Peyer's patch (tissue), 4 donors: ENCODE measurements around the gene MYL6B. TPM values are rescaled to one million over a fixed set of nuclear protein-coding genes. Genes with fewer than 3 reads are reported as not detected.
A peak's percentile ranks its signal among the peaks of the same experiment; 100 is the strongest.

Experiments
- DNase-seq, 3 donors: peaks; one replicate each; pipeline ENCODE4 v3.0.0-alpha.2; 2017 to 2019
- H3K27ac ChIP-seq, 4 donors: fragments of 200-600 bp; sonication (generic); one replicate each; pipeline ENCODE4 v1.5.1; 2016 to 2019
- H3K27me3 ChIP-seq, 2 donors: fragments of 200-600 bp; sonication (generic); one replicate each; pipeline ENCODE4 v1.5.1; 2019
- H3K36me3 ChIP-seq, 3 donors: fragments of 200-600 bp; sonication (generic); one replicate each; pipeline ENCODE4 v1.5.1; 2016 to 2019
- H3K4me1 ChIP-seq, 4 donors: fragments of 200-600 bp; sonication (generic); one replicate each; pipeline ENCODE4 v1.5.1; 2016 to 2019
- H3K4me3 ChIP-seq, 4 donors: fragments of 200-600 bp; sonication (generic); 1 replicate in 3 of 4; 2 replicates in 1 of 4; pipeline ENCODE4 v1.5.1; 2016 to 2019; ENCODE audit warnings: mild to moderate bottlenecking in 1 of 4
- H3K9me3 ChIP-seq, 4 donors: fragments of 200-600 bp; sonication (generic); one replicate each; pipeline ENCODE4 v1.5.1; 2016 to 2019; ENCODE audit warnings: mild to moderate bottlenecking in 1 of 4
- POLR2A ChIP-seq, 2 donors: fragments of 450-650 bp; IDR thresholded peaks; one replicate each; pipeline ENCODE4 v1.5.1; 2017; ENCODE audit warnings: antibody characterized with exemption in 2 of 2, mild to moderate bottlenecking in 2 of 2, moderate library complexity in 2 of 2
- total RNA-seq, 4 donors: library from RNA; depleted of rRNA; stranded (reverse); fragments of >200 nt; gene quantifications; one replicate each; pipeline ENCODE4 v1.1.0, GENCODE V29; 2016
- TF ChIP-seq, protein P1 (sequence below), 6 experiments: fragments of 450-650 bp in 4 of 6; fragments of 200-600 bp in 2 of 6; sonication (generic) in 1 of 6; IDR thresholded peaks; one replicate each; pipeline ENCODE4 v1.5.1; 2017 to 2019; ENCODE audit warnings: antibody characterized with exemption in 6 of 6, mild to moderate bottlenecking in 3 of 6, moderate library complexity in 1 of 6

MYL6B gene
- total RNA-seq, 4 donors from 2014 or later: 16.0 to 46.2 (median 21.3) TPM

DNA sequence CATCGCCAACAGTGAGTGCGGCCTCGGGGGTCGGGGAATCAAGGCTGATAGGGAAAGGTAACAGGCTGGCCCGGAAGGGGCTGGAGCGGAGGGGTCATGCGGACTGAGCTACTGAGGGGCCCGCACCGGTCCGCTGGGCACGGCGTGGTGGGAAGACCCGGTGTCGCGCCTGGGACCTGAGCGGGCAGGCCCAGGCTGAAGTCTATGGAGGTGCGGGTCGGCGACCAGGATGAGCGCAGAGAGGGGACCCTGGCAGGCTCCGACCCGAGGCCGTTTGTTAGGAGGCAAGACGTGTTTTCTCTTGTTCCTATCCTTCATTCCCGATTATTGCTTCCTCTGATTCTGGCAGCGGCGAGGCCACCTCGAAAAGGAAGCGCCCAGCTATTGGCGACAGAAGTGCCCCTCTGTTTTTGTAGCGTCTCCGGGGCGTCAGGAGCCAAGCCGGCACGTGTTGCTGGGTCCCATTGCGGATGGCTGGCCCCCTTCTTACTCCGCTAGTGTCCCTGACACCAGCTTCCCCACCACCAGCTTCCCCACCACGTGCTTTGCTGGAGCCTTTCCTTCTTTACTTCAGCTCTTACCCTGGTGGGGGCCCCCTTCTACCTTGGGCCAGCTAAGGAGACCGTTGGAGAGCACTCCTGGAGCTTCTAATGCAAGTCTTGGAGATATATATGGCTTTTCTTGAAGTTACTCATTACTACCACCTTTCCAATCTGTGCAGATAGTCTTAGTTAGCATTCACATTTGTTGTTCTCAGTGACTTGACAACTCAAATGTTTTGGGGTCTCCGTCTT lies 47.4 kb upstream of the MYL6B start:
- no peaks in the 10 kb centered on the region for H3K27me3 ChIP-seq
- no peaks in the 10 kb centered on the region for H3K9me3 ChIP-seq
- no peak for TF ChIP-seq POLR2A (IDR thresholded peaks at IDR 0.05)
- TF ChIP-seq, protein P1, sequence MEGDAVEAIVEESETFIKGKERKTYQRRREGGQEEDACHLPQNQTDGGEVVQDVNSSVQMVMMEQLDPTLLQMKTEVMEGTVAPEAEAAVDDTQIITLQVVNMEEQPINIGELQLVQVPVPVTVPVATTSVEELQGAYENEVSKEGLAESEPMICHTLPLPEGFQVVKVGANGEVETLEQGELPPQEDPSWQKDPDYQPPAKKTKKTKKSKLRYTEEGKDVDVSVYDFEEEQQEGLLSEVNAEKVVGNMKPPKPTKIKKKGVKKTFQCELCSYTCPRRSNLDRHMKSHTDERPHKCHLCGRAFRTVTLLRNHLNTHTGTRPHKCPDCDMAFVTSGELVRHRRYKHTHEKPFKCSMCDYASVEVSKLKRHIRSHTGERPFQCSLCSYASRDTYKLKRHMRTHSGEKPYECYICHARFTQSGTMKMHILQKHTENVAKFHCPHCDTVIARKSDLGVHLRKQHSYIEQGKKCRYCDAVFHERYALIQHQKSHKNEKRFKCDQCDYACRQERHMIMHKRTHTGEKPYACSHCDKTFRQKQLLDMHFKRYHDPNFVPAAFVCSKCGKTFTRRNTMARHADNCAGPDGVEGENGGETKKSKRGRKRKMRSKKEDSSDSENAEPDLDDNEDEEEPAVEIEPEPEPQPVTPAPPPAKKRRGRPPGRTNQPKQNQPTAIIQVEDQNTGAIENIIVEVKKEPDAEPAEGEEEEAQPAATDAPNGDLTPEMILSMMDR (IDR thresholded peaks at IDR 0.05): no peak
- peaks cover 0 to 17% (median 8%) of the 10 kb centered on the region in 4 donors for H3K4me1 ChIP-seq
- DNase-seq: peak in 1 of 3 donors; percentile 53
- peak overlapping the region; percentile 56 to 91 (median 84) for H3K4me3 ChIP-seq
- H3K36me3 ChIP-seq: peaks cover 0 to 53% (median 0%) of the 10 kb centered on the region in 3 donors
- H3K27ac ChIP-seq: peak overlapping the region; percentile 69 to 89 (median 85)

DNA sequence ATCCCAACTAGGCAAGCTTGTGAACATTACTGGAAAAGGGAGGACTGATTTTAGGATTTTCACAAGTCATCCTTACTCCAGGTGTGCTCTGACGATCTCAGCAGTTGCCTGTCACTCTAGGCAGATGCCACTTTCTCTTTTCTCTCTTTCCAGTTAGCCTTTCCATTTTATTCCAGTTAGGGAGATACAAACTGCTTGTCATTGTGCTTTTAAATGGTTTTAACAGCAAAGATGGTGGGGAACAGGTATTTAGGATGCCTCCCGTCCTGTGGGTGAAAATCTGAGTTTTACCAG lies 46.8 kb upstream of the MYL6B start:
- no peaks in the 10 kb centered on the region for H3K9me3 ChIP-seq
- TF ChIP-seq, protein P1 (IDR thresholded peaks at IDR 0.05): no peak
- TF ChIP-seq POLR2A (IDR thresholded peaks at IDR 0.05): no peak
- H3K4me1 ChIP-seq: peaks cover 0 to 17% (median 8%) of the 10 kb centered on the region in 4 donors
- H3K27ac ChIP-seq: peak overlapping the region in 1 of 4 donors; percentile 69
- peaks cover 0 to 53% (median 0%) of the 10 kb centered on the region in 3 donors for H3K36me3 ChIP-seq
- H3K27me3 ChIP-seq: no peaks in the 10 kb centered on the region
- H3K4me3 ChIP-seq: peak overlapping the region; percentile 56 to 91 (median 84)
- DNase-seq: no peak

DNA sequence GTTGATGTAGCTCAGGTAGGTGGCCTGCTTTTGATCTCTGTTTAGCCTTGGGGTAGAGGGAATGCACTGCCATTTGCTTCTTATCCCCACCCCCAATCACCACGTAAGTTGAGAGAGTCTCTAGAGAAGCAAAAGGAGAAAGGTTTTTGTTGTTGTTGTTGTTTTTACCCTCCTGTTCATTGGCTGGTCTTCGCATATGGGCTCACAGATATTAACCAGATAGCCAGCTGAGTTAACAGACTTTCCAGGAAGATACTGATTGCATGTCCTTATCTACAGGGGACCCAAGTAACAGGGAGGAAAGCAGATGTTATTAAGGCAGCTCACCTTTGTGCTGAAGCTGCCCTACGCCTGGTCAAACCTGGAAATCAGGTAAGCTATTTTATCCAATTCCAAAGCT lies 45.1 kb upstream of the MYL6B start:
- H3K4me1 ChIP-seq: peaks cover 0 to 17% (median 8%) of the 10 kb centered on the region in 4 donors
- H3K36me3 ChIP-seq: peaks cover 0 to 56% (median 5%) of the 10 kb centered on the region in 3 donors
- TF ChIP-seq, protein P1 (IDR thresholded peaks at IDR 0.05): no peak
- TF ChIP-seq POLR2A (IDR thresholded peaks at IDR 0.05): no peak
- no peak overlapping the region for H3K27ac ChIP-seq
- no peak for DNase-seq
- no peaks in the 10 kb centered on the region for H3K9me3 ChIP-seq
- no peak overlapping the region for H3K4me3 ChIP-seq
- H3K27me3 ChIP-seq: no peaks in the 10 kb centered on the region

DNA sequence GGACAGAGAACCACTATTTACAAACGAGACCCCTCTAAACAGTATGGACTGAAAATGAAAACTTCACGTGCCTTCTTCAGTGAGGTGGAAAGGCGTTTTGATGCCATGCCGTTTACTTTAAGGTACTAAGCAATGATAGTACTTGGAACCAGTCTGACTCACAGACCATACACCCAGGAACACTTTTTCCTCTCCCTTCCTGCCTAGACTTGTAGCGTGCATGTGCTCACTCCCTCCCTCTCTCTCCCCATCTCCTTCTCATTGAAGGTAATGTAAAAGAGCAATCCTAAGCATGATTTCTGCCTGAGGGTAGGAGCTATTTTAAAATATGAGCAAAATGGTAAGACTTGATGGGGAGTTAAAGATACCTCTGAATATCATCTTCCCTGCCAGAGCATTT lies 41.8 kb upstream of the MYL6B start:
- TF ChIP-seq POLR2A (IDR thresholded peaks at IDR 0.05): no peak
- TF ChIP-seq, protein P1 (IDR thresholded peaks at IDR 0.05): no peak
- no peak overlapping the region for H3K4me3 ChIP-seq
- no peaks in the 10 kb centered on the region for H3K27me3 ChIP-seq
- H3K27ac ChIP-seq: no peak overlapping the region
- no peaks in the 10 kb centered on the region for H3K9me3 ChIP-seq
- H3K36me3 ChIP-seq: peaks cover 0 to 70% (median 5%) of the 10 kb centered on the region in 3 donors
- H3K4me1 ChIP-seq: peaks cover 0 to 12% (median 2%) of the 10 kb centered on the region in 4 donors
- no peak for DNase-seq

DNA sequence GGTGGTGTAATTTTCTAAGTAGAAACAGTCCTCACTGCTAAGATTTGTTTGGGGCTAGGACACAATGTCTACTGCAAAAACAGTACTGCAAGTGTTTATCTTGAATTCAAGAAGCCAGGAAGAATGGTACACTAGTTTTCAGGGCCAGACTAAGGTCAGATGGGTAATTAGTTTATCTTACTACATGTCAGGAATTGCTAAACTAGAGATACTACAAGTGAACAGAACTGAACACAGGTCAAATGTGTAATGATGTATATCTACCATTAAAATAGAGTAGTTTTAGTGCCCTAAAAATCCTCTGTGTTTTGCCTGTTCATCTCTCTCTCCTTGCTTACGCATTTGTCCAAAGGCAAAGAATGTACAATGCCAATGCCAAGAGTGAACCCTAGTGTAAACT lies 38.3 kb upstream of the MYL6B start:
- no peak overlapping the region for H3K27ac ChIP-seq
- no peaks in the 10 kb centered on the region for H3K27me3 ChIP-seq
- H3K4me1 ChIP-seq: peaks cover 0 to 6% (median 2%) of the 10 kb centered on the region in 4 donors
- H3K4me3 ChIP-seq: no peak overlapping the region
- TF ChIP-seq, protein P1 (IDR thresholded peaks at IDR 0.05): no peak
- TF ChIP-seq POLR2A (IDR thresholded peaks at IDR 0.05): no peak
- H3K9me3 ChIP-seq: no peaks in the 10 kb centered on the region
- no peak for DNase-seq
- H3K36me3 ChIP-seq: peaks cover 0 to 46% (median 5%) of the 10 kb centered on the region in 3 donors
